EH (cell line): Measurements from ENCODE around the gene RBM47.

Source experiments
- DNase-seq: peaks from one replicate; pipeline ENCODE4 v3.0.0-alpha.2; 2015; ENCODE audit warnings: low read depth

Gene RBM47

GRCh38 chr4:40586729-40587128 lies 42.9 kb downstream of the RBM47 start:
- DNase-seq, result no peak

DNA sequence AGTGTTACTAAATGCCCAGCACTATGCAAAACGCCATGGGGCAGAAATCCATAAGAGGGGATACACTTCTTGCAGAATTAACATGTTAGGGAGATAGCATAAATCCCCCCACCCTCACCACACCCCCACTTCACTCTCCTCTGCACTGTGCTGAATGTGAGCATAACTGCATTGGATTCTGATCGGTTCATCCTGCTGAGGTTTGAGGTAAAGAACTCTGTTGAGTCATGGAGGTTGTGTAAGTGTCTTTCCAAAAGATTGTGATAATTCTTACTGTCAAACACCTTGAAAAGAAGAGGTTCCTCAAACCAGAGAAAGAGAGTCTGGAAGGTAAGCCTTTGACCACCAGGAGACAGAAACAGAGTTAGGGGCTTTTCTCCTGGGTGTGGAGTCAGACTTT lies 43.6 kb downstream of the RBM47 start:
- no peak for DNase-seq

- no peak for DNase-seq
Measured at GRCh38 chr4:40585201-40585799, 44.4 kb downstream of the RBM47 start.

DNA sequence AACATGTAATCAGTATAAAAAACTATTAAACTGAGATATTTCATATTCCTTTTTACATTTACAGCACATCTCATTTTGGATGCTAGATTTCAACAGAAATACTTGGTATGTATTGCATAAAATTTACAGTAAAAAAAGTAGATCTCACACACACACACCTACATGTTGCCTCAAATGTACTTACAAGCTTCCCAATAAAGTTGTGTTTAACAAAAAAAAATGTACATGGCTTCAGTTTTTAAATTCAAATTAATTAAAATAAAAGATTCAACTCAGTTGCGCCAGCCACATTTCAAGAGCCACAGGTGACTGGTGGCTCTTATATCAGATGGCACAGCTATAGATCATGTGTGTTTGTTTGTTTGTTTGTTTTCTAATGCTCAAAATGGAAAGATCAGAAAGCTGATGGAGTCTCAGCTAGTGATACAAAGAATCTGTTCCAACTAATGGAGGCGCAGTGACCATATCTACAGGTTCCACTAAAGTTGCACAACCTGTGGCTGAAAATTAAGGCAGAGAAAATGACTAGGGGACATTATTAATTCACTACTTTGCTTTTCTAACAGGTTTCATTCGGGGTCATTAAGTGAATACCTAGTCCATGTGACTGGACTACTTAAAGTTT lies 45.0 kb downstream of the RBM47 start:
- DNase-seq, result no peak

- DNase-seq, result no peak
Measured at GRCh38 chr4:40583850-40584439, 45.7 kb downstream of the RBM47 start.

- no peak for DNase-seq
Measured at GRCh38 chr4:40582413-40582812, 47.3 kb downstream of the RBM47 start.

GRCh38 chr4:40581254-40582140 lies 48.2 kb downstream of the RBM47 start:
- no peak for DNase-seq

- DNase-seq, result peak; percentile 89
Measured at GRCh38 chr4:40579983-40580382, 49.7 kb downstream of the RBM47 start.

DNA sequence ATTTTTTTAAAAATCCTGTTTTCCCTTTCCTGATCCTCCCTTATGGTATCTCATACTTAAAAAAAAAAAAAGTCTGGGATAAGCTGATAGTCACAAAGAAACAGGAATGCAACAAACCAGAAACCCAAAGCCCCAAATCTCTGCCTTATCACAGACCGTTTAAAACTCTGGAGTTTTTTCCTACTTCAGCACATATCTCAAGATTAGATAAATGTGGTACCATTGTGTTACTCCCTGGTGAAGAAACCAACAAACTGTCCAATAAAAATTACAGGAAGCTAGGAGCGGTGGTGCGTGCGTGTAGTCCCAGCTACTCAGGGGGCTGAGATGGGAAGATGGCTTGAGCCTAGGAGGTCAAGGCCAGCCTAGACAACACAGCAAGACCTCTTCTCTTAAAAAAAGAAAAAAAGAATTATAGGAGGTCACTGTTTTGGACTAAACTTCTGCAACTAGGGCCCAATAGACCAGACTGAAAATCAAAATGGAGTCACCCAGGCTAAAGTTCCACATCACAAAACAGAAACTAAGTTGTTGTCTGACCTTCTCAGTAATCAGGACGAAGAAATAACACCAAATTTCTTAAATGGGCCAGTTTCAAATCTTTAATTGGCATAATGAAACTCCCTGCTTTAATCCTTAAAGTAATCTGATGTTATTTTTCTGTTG lies 51.9 kb downstream of the RBM47 start:
- DNase-seq, result no peak

DNA sequence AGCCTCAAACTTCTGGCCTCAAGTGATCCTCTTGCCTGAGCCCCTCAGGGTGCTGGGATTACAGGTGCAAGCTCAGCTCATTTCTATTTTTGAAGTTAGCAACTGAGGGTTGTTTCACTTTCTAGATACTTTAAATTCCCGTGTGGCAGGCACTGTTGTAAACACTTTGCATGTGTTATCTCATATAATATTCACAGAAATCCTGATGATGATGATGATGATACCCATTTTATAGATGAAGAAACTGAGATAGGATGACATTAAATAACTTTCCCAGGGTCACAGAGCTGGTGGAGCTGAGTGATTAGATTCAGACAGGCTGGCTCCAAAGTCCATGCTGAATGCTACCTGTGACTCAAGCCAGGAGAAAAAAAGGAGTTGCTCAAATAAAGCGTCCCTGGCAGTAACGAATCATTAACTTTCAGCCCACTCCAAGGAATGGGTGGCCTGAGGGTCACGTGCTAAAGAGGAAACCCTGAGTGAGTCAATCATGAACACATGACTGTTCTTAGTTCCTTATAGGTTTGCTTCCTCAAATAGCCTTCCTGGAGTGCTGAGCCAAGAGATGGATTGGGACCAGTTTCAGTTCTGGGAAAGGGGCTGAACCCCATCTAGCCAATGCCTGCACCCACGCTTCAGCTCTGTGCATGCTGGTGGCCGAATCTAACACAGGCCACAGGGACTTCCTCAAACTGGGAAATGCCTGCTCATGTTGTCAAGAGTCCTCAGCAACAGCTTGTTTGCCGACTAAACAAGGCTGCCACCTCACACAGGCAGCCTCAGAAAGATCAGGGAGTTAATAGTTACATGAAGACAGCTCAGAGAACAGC lies 52.8 kb downstream of the RBM47 start:
- DNase-seq, result peak; percentile 82

GRCh38 chr4:40575846-40576245 lies 53.8 kb downstream of the RBM47 start:
- DNase-seq, result peak; percentile 33

DNA sequence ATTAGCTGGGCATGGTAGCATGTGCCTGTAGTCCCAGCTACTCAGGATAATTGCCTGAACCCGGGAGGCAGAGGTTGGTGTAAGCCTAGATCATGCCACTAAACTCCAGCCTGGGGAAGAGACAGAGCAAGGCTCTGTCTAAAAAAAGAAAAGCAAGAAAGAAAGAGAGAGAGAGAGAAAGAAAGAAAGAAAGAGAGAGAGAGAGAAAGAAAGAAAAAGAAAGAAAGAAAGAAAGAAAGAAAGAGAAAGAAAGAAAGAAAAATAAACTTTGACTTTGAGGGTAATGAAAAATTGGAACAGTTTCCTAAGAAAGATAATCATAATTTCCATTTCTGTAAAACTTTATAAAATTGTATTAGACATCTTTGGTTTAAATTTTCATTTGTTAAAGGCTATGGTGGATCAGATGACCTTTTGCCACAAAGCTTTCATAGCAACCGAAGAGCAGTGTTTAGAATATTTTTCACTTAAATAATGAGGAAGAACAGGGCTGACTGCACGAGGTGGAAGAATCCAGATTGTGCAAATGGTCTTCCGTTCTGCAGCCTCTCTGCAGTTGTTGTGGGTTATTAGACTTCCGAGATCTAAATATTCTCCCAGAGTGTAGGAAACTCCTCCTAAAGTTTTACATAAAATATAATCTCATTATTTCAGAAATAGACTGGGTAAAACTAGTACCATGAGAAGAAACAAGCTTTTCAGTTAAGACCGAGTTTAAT lies 55.9 kb downstream of the RBM47 start:
- no peak for DNase-seq

- no peak for DNase-seq
Measured at GRCh38 chr4:40572692-40573310, 56.9 kb downstream of the RBM47 start.

DNA sequence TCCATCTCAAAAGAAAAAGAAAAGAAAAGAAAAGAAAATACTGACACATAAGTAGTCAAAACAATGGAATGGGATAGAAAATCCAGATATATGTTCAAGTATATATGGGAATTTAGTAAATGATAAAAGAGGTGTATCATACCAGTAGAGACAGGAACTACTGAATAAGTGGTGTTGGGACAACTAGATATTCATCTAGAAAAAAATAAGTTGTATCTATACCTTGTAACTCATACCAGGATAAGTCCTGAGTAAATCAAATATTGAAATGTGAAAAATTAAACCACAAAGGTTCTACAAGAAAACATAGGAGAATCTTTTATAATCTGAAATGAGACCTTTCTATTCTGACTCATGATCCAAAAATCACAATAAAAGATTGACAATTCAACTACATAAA lies 58.5 kb downstream of the RBM47 start:
- DNase-seq, result no peak

DNA sequence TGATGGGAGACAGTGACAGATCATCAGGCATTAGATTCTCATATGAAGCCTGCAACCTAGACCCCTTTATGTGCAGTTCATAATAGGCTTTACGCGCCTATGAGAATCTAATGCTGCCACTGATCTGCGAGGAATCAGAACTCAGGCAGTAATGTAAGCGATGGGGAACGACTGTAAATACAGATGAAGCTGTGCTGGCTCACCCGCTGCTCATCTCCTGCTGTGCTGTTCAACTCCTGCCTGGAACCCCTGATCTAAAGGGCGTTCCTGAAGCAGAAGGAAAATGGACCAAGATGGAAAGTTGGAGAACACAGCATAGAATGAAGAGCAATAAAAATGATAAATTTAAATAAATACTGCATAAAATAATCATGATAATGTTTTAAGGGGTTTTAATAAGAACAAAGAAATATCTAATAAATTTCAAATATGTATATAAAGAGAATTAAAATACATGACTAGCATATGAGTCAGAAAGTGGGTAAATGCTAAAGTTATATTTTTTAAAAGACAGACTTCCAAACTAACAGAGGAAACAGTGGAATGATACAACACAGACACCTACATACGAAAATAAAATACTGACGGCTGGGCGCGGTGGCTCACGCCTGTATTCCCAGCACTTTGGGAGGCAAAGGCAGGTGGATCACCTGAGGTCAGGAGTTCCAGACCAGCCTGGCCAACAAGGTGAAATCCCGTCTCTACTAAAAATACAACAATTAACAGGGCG lies 59.2 kb downstream of the RBM47 start:
- DNase-seq, result no peak

- no peak for DNase-seq
Measured at GRCh38 chr4:40564815-40565483, 64.7 kb downstream of the RBM47 start.

DNA sequence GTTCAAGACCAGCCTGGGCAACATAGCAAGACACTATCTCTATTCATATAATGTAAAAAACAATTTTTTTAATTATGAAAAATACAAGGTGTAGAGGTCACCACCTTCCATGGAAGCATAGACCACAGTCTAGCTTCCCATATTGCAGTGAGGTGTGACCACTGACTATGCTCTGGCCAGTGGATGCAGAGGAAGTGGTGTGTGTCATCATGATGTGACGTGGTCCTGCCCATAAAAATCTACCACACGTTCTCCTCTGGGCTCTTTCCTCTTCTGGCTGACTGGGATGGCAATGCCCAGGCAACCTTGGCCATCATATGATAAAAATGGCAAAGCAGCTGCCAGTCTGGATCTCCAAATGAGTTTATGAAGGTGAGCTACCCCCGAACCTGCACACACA lies 65.7 kb downstream of the RBM47 start:
- DNase-seq, result peak; percentile 68

DNA sequence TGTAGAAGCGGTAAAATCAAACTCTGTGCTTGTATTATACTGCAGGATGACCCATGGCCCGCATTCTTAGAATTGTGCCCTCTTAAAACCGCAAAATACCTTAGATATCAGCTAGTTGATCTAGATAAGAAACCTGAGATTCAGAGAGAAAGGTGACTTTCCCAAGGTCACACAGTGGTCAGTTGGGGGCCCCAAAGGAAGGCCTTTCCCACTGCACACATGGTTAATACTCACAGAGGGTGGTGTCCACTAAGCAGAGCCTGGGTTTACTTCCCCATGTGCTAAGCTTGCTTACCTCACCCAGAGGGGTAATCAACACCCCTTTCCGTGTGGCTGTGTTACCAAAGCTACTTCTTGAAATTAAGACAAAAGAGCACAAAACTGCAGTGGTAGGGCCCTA lies 66.3 kb downstream of the RBM47 start:
- no peak for DNase-seq

DNA sequence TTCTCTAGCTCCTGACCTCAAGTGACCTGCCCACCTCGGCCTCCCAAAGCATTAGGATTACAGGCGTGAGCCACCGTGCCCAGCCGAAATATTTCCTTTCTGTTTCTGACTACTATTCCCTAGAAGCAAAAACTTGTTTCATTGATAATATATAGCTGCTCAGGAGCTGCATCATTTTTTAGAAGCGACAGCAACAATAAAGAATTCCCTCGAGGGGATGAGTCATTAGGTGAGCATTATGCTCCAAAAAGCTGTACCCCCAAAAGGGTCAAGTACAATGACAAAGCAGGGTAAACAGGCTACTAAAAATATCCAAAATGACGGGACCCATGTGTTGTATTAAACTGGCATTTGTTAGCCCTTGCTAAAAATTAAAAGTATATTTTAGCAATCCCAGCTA lies 67.0 kb downstream of the RBM47 start:
- DNase-seq, result peak; percentile 39
